ENCODE data around the gene SPRED1.

SPRED1 gene

DNA sequence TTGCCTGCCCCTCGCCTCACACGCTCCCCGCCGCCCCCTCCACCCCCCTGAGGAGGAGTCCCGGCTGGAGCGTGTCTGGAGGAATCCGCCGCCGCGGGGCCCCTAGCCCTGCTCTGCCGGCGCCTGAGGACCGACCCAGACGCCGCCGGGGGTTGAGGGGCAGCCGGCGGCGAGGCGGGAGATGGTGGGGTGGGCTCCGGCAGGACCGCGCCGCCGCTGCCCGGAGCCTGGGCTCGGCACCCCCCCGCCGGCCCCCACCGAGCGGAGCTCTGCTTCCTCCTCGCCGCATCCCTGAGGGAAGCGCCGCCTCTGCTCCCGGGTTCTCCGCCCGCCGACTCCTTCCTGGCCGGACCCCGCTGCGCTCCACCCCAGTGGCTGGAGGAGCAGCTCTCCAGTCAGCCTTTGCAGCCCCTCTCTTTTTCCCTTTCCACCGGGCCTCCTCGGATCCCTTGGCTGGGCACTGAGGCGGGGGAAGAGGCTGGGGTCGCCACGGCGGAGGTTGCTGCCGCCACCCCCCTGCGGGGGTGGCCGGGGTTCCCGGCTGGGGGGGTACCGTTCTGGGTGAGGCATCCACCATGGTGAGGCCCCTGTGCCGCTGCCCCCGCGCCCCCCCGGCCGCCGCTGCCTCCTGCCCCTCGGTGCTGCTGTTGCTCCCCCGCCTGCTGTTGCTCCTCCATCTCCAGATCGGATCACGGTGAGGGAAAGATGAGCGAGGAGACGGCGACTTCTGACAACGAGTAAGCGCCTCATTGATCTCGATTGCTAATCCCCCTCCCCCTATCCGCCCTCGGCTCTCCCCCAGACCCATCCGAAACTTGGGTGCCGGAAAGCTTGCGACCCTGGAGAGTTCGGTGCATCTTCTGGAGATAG lies at the start of gene SPRED1:
TSS of gene SPRED1 (plus strand) at position 356 of the 870 bp plus-strand sequence. CDS start at position 706, 350 bp downstream.
- DNase-seq (ENCODE audit: low spot score), result no peak

- no peak for DNase-seq (ENCODE audit: low spot score)
Observed at GRCh38 chr15:38205526-38206272, 46.9 kb upstream of the SPRED1 start.

DNA sequence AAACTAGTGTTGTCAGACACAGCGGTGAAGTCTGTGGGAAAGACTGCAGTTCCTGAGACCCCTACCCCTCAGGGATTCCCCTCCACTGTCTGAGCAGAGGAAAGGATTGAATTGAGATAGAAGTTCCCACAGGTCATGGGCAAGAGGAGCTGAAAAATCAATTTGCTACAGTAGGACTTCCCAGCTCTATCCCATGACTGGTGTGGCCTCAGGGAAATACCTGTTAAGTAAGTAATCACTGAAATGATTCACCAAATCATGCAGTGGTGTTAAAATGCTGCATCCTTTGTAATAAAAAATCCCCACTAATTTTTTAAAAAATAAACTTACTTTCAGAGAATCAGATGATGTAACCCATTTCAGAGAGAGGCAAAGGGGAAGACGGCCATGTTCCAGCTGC lies 45.0 kb upstream of the SPRED1 start:
- no peak for DNase-seq (ENCODE audit: low spot score)

DNA sequence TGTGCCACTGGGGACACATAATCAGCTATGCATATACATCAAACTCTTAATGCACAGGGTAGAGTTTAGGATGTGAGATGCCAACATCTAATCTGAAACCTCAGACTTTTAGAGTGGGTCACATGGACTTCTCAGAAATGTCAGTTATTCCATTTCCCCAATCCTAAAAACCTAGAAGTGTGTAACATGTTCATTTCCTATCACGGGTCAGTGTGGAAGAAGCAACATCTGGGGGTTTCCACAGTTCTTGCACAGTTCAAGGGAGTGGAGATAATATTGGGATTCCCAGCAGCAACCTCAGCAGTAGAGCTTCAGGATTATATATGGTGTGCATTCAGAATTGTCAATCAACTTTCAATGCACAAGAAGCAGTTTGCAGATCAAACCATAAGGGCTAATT lies 44.4 kb upstream of the SPRED1 start:
- no peak for DNase-seq (ENCODE audit: low spot score)

DNA sequence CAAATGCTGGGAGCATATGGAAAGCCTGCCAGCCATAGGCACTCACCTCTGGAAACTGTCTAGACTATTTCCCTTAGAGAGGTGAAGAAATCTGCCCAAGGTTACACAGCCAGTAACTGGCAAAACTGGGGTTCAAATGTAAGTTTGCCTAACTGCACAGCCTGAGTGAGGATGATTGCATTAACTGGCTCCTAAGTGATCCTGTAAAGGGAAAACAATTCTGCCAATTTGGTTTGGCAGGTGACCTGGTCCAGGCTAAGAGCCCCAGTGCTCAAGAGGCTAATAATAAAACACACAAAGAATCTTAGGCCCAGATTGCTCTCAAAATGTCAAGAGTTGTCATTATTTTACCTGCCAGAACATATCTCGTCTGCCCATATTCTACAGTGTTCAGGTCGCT lies 43.9 kb upstream of the SPRED1 start:
- no peak for DNase-seq (ENCODE audit: low spot score)

DNA sequence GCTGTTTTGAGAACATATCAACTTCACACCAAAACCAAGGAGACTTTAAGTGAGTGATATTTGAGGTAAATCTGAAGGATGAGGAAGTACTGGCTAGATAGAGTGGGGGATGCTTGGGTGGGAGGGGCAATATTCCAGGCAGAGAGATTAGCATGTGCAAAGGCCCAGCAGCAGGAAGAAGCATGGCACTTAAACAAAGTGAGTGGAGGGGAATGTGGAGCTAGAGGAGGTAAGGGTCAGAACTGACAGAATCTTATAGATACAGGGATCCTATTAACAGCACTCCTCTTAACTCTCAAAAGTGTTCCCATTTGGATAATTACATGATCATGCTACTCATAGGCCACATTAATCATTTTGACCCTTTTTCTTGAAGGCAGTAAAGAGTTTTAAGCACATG lies 41.4 kb upstream of the SPRED1 start:
- no peak for DNase-seq (ENCODE audit: low spot score)

DNA sequence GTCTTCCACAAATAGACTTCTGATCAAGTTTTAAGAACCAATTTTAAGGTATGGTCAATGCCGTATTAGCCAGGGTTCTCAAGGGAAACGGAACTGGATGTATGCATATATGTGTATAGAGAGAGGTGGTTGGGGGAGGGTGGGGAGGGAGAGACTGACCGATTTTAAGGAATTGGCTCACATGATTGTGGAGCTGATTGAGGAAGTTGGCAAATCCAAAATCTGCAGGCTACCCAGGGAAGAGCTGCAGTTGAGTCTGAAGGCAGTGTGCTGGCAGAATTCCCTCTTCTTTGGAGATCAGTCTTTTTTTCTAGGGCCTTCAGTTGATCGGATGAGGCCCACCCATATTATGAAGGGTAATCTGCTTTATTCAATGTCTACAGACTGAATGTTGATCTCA lies 40.8 kb upstream of the SPRED1 start:
- no peak for DNase-seq (ENCODE audit: low spot score)

DNA sequence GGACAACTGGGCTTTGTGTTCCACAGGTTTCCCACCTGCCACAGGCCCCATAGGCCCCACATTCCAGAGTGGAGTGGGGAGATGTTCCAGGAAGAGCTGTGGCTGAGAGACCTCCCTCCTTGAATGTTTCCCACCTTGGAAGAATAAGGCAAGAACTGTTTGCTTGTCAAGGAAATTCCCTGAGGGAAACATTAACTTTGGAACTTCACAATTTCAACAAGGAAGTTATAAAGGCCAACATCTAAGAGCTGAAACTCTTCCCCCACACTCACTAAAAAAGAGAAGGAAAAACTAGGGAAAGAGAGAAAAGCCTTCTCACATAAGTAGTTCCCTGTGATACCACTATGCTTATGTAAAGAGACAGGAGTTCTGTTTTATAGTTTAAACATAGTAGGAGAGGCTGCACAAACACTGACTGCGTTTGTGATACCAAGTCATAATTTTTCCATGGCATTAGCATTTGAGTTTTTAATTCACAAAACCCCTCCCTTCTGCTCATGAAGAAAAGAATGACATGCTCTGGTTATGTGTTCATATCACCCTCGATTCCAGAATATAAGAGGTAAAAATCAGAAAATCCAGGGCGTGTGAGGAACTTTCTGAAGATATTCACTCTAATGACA lies 39.8 kb upstream of the SPRED1 start:
- DNase-seq (ENCODE audit: low spot score), result no peak

- DNase-seq (ENCODE audit: low spot score), result no peak
Observed at GRCh38 chr15:38213356-38213755, 39.3 kb upstream of the SPRED1 start.

DNA sequence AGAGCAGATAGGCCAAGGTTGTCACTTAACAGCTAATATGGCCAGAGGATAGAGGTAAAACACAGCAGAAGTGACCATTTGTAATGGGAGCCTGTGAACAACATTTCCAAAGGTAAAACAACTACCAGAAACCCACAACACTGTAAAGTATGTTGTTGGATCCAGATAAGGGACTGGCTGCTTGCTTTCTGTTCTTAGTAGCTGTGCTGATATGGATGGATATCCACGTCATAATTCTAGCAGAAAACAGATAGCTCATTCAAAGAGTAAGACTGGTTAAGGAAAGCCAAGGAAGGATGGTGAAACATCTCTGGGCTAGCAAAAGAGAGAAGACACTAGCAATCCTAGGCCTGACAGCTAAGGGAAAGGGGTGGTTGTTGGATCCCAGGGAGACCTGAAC lies 36.9 kb upstream of the SPRED1 start:
- DNase-seq (ENCODE audit: low spot score), result no peak

DNA sequence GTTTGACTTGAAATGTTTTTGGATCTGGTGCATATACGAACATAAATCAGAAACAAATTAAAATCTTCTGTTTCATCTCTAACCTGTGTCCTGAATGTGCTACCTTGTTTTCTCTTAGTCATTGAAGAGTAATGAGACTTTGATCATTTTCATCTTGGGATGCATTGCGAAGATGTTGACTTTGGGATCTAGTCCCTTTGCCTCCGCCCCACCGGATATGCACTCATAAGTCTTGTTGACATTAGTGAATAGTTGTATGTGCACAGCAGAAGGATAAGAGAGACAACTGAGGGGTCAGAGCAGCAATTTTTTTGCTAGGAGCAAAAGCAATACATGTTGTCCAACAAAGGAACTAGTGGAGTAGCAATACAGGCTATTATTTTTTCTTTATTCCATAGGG lies 35.9 kb upstream of the SPRED1 start:
- no peak for DNase-seq (ENCODE audit: low spot score)

- DNase-seq (ENCODE audit: low spot score), result no peak
Observed at GRCh38 chr15:38217191-38217595, 35.4 kb upstream of the SPRED1 start.

DNA sequence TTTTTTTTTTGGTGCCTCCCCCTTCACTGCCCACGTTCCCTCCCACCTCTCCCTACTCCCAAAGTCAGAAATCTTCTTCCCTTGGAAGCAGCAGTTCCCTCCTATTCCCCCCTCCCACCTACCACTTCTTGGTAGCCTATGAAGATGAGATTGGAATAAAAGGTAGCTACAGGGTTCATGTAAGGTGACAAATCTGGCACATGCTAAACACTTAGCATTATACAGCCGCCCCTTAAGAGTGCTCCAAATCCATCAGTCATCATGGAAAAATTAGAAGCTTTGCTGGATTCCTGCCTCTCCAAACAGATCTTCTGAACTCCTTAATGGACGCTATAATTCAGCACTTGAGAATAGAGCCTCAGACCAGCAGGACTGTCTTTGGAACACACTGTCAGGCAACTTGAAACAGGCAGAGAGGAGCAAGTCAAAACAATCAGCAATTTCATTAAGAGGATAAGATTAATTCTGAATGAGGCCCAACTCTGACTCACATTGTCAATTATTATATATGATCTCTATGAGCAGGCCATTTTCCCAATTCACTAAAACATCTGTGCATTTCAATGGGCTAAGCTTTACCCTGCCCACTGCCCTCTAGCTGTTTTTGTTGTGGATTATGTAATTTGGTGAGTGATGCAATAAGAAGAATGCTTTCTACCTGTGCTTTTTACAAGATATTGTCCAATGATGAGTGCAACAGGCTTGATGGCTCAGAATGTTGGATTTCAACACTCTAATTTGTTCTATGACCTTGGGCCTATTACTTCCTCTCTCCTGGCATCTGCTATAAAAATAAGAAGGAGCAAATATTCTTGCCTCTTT lies 34.6 kb upstream of the SPRED1 start:
- no peak for DNase-seq (ENCODE audit: low spot score)

- no peak for DNase-seq (ENCODE audit: low spot score)
Observed at GRCh38 chr15:38220606-38221273, 31.9 kb upstream of the SPRED1 start.

DNA sequence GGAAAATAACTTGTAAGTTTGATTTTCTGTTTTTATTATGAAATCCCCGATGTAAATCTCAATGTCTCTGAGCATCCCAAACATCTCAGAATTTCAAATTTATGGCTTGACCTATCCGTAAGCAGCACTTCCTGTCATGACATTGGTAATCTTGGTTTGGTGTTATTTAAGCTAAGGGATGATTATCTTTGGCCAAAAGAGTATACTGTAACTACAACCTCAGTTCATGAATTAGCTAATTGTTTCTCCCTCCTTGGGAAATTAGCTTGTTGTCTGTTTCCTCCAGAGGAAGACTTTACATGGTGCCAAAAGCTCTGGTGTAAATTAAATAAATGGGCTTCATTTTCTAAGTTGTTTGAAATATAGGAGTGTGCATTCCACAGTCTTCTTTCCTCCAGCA lies 28.1 kb upstream of the SPRED1 start:
- DNase-seq (ENCODE audit: low spot score), result no peak

- no peak for DNase-seq (ENCODE audit: low spot score)
Observed at GRCh38 chr15:38225381-38225780, 27.3 kb upstream of the SPRED1 start.

GRCh38 chr15:38226608-38227266 lies 25.9 kb upstream of the SPRED1 start:
- no peak for DNase-seq (ENCODE audit: low spot score)

DNA sequence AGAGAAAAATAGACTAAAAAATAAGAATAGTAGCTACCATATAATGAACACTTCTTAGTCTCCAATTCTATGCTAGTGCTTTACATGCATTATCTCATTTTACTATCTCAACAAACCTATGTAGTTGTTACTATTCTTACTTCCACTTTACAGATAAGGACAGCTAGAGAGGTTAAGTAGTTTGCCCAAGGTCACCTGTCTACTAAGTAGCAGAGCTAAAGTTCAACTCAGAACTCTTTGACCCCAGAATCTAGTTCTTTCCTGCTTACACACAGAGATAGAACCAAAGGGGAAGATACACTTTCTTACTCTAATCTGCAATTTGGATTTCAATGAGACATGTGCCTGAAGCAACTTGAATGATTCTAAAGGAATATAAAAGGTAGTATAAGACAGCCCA lies 24.7 kb upstream of the SPRED1 start:
- DNase-seq (ENCODE audit: low spot score), result no peak

DNA sequence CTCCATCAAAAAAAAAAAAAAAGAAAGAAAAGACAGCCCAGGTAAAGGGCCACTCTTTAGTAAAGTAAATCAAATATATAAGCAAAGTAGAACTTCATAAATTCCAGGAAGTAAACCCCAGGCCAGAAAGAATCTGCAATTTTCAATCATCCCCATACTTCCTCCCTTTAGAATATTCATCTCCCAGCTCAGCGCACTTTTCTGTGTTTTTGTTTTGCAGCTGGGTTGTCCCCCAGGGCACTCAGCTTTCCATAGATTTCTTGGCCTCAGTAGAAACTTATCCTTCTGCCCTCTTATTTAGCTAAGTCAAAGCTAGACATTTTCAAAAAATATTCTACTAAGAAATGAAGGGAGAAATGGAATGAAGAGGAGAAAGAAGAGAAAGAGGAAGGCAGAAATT lies 24.0 kb upstream of the SPRED1 start:
- no peak for DNase-seq (ENCODE audit: low spot score)

DNA sequence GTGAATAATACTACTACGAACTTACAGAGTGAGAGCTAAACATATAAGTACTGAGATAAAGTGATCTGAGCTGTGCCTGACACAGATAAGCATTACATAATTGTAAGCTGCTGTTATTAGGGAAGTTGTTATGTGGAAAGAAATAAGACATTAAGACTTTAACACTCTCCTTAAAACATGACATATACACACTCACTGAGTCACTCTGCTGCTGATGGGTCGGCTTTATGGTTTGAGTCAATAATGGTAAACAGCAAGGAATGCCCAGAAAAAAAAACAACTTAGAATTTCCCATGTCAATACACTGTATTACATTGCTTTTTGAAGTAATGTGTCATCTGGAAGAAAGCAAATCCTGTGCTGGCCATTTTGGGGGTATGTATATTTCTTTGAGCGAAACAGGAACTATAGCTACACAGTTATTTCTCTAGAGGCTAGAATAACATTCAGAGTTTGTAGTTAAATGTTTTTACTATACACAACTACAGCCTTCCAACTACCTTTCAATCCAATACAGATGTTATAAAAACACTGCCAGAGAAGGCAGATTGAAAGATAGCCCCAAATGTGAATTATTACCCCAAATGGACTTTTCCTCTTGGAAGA lies 22.8 kb upstream of the SPRED1 start:
- DNase-seq (ENCODE audit: low spot score), result no peak

GRCh38 chr15:38231436-38231835 lies 21.2 kb upstream of the SPRED1 start:
- DNase-seq (ENCODE audit: low spot score), result no peak
